K562 (cell line): ENCODE data around the gene MLXIPL. TPM values are rescaled to one million over a fixed set of nuclear protein-coding genes. Genes with fewer than 3 reads are reported as not detected.
A peak's percentile ranks its signal among the peaks of the same experiment; 100 is the strongest.

Experiments used
- ATAC-seq: fragments of 200-7000 bp; cut with Tn5 transposase; 3 replicates; pipeline ENCODE4 v1.9.1; 2020; ENCODE audit warnings: moderate library complexity
- BruUV-seq: library from RNA; stranded (reverse); fragments of 400-500 nt; replicated peaks from 2 replicates; lab custom pipeline; 2021; lab: Mats Ljungman, UMichigan
- CTCF ChIA-PET: fragments of 300-600 bp; formaldehyde crosslinking; extraction: SDS; loops from one replicate; lab custom pipeline; 2021; ENCODE audit warnings: low intra/inter-chr PET ratio; lab: Yijun Ruan, JAX
- POLR2A ChIA-PET: fragments of 300-600, 350-650 bp; sonication (Branson Sonifier 250); formaldehyde crosslinking; extraction: SDS; loops from one replicate; lab custom pipeline; 2021; ENCODE audit warnings: antibody characterized with exemption, inconsistent platforms; lab: Yijun Ruan, JAX
- DNase-seq, 4 experiments: peaks; one replicate each; pipeline versions ENCODE4 v3.0.0 to v3.0.0-alpha.2; 2011 to 2018; ENCODE audit warnings: low spot score in 3 of 4, mixed read lengths in 3 of 4; ENCODE audit errors: extremely low read depth in 1 of 4
- FAIRE-seq: peaks from 2 replicates; lab custom pipeline; 2011; peaks lifted over from hg19 to GRCh38; lab: Jason Lieb, UNC
- H2AFZ ChIP-seq: 2 replicates; pipeline ENCODE4 v1.6.0; 2011; ENCODE audit warnings: low read depth, low read length, control low read depth, inconsistent platforms
- H3K27ac ChIP-seq: fragments of 200-600 bp; 3 replicates; pipeline ENCODE4 v1.8.0; 2011; ENCODE audit warnings: low read depth, mild to moderate bottlenecking, control low read depth, inconsistent platforms, low read length, moderate library complexity, mixed read lengths; ENCODE audit errors: extremely low read depth
- H3K27me3 ChIP-seq, 2 experiments: fragments of 300-600 bp in 1 of 2; 2 replicates in 1 of 2; 3 replicates in 1 of 2; pipeline versions ENCODE4 v1.6.0 to v1.8.0; 2011; ENCODE audit warnings: inconsistent platforms in 2 of 2, low read length in 2 of 2, mild to moderate bottlenecking in 1 of 2, mixed read lengths in 1 of 2, moderate library complexity in 1 of 2; ENCODE audit not compliant: control insufficient read depth in 2 of 2, insufficient read depth in 2 of 2
- H3K36me3 ChIP-seq: fragments of 300-600 bp; 3 replicates; pipeline ENCODE4 v1.8.0; 2011; ENCODE audit warnings: mild to moderate bottlenecking, low read length, inconsistent platforms; ENCODE audit not compliant: control insufficient read depth, insufficient read depth
- H3K4me1 ChIP-seq, 2 experiments: fragments of 200-600 bp in 1 of 2; replicated peaks in 1 of 2; 2 replicates in 1 of 2; 3 replicates in 1 of 2; pipeline versions ENCODE4 v1.5.1 to v1.8.0; 2011; ENCODE audit warnings: inconsistent platforms in 2 of 2, low read length in 2 of 2, mild to moderate bottlenecking in 1 of 2, mixed read lengths in 1 of 2, moderate library complexity in 1 of 2; ENCODE audit not compliant: control insufficient read depth in 2 of 2, insufficient read depth in 2 of 2
- H3K4me2 ChIP-seq: 2 replicates; pipeline ENCODE4 v1.6.1; 2011; ENCODE audit warnings: low read length, control low read depth, inconsistent platforms, mixed read lengths; ENCODE audit not compliant: insufficient read depth
- H3K4me3 ChIP-seq: fragments of 200-600 bp; sonication (generic), shearing (Covaris generic); 2 replicates; pipeline ENCODE4 v1.5.1; 2016; ENCODE audit warnings: control low read depth, inconsistent platforms
- H3K79me2 ChIP-seq: fragments of 200-600 bp; 3 replicates; pipeline ENCODE4 v1.8.0; 2011; ENCODE audit warnings: low read length, inconsistent platforms; ENCODE audit not compliant: control insufficient read depth, insufficient read depth
- H3K9ac ChIP-seq, 2 experiments: 2 replicates each; pipeline versions ENCODE4 v1.6.0 to v1.6.1; 2011; ENCODE audit warnings: low read depth in 2 of 2, low read length in 2 of 2, control low read depth in 1 of 2, inconsistent platforms in 1 of 2, mild to moderate bottlenecking in 1 of 2, mixed read lengths in 1 of 2; ENCODE audit not compliant: insufficient read depth in 1 of 2
- H3K9me1 ChIP-seq: one replicate; pipeline ENCODE4 v1.6.0; 2011; ENCODE audit warnings: inconsistent platforms, mild to moderate bottlenecking, low read length, moderate library complexity; ENCODE audit not compliant: control insufficient read depth, insufficient read depth
- H3K9me3 ChIP-seq: replicated peaks from 2 replicates; pipeline ENCODE4 v1.5.1; 2011; ENCODE audit warnings: low read depth, low read length, inconsistent platforms; ENCODE audit not compliant: control insufficient read depth, insufficient read depth
- H4K20me1 ChIP-seq: replicated peaks from 2 replicates; pipeline ENCODE4 v1.6.1; 2011; ENCODE audit warnings: low read length, inconsistent platforms, mixed read lengths; ENCODE audit not compliant: control insufficient read depth, insufficient read depth
- ATF1 ChIP-seq, 2 experiments: fragments of 450-650 bp in 1 of 2; IDR thresholded peaks; 2 replicates each; pipeline ENCODE4 v1.6.1; 2016; ENCODE audit warnings: missing compliant biosample characterization in 1 of 2, missing genetic modification characterization in 1 of 2
- ATF3 ChIP-seq, 2 experiments: fragments of 450-650 bp in 1 of 2; sonication (generic) in 1 of 2; formaldehyde crosslinking in 1 of 2; IDR thresholded peaks in 1 of 2; conservative IDR thresholded peaks in 1 of 2; 2 replicates each; pipeline versions ENCODE4 v1.6.1 to v1.8.1; 2016 to 2023; ENCODE audit warnings: mild to moderate bottlenecking in 2 of 2, moderate library complexity in 2 of 2, inconsistent platforms in 1 of 2, missing genetic modification reagents in 1 of 2
- CHD1 ChIP-seq: fragments of 200-600 bp; sonication (generic); IDR thresholded peaks from one replicate; pipeline ENCODE4 v1.6.1; 2012; ENCODE audit warnings: mild to moderate bottlenecking, moderate library complexity, low read length, inconsistent platforms
- E2F1 ChIP-seq: sonication (generic); formaldehyde crosslinking; IDR thresholded peaks from 2 replicates; pipeline ENCODE4 v1.8.1; 2023; ENCODE audit warnings: mild to moderate bottlenecking, missing genetic modification reagents, moderate library complexity
- FIP1L1 ChIP-seq: fragments of 200-400 bp; formaldehyde crosslinking; IDR thresholded peaks from 2 replicates; pipeline ENCODE4 v1.6.1; 2018; ENCODE audit warnings: mild to moderate bottlenecking, low read depth, low read length; ENCODE audit not compliant: poor library complexity, severe bottlenecking
- MCM2 ChIP-seq: fragments of 450-650 bp; IDR thresholded peaks from 2 replicates; pipeline ENCODE4 v1.6.1; 2017; ENCODE audit warnings: low read depth, mild to moderate bottlenecking
- SRSF3 ChIP-seq: fragments of 200-400 bp; formaldehyde crosslinking; IDR thresholded peaks from 2 replicates; pipeline ENCODE4 v1.6.1; 2016; ENCODE audit warnings: mild to moderate bottlenecking, low read length, moderate library complexity; ENCODE audit not compliant: insufficient read depth
- STAT6 ChIP-seq: sonication (generic); formaldehyde crosslinking; IDR thresholded peaks from 2 replicates; pipeline ENCODE4 v1.8.1; 2023; ENCODE audit warnings: mild to moderate bottlenecking, missing genetic modification reagents
- TARDBP ChIP-seq: fragments of 450-650 bp; IDR thresholded peaks from 2 replicates; pipeline ENCODE4 v1.6.1; 2016
- U2AF1 ChIP-seq: fragments of 200-400 bp; formaldehyde crosslinking; optimal IDR thresholded peaks from 2 replicates; pipeline ENCODE3; 2017; ENCODE audit warnings: mild to moderate bottlenecking, low read depth, low read length, moderate library complexity
- WHSC1 ChIP-seq: IDR thresholded peaks from one replicate; pipeline ENCODE4 v1.6.1; 2012; ENCODE audit warnings: low read length, control low read depth, inconsistent platforms
- YY1 ChIP-seq, 3 experiments: IDR thresholded peaks; 2 replicates each; pipeline ENCODE4 v1.6.1; 2011; ENCODE audit warnings: low read length in 2 of 3, mild to moderate bottlenecking in 2 of 3, moderate library complexity in 2 of 3, borderline replicate concordance in 1 of 3, control low read depth in 1 of 3, low read depth in 1 of 3; ENCODE audit not compliant: insufficient read depth in 3 of 3, insufficient replicate concordance in 2 of 3, control insufficient read depth in 1 of 3, insufficient read length in 1 of 3; ENCODE audit errors: extremely low read depth in 1 of 3
- ZNF239 ChIP-seq: fragments of 250-450 bp; sonication (Bioruptor Pico); IDR thresholded peaks from 2 replicates; pipeline ENCODE4 v1.4.0; 2020; ENCODE audit warnings: mild to moderate bottlenecking
- ZNF76 ChIP-seq: fragments of 250-450 bp; sonication (Bioruptor Pico); IDR thresholded peaks from 2 replicates; pipeline ENCODE4 v1.4.0; 2020; ENCODE audit warnings: mild to moderate bottlenecking, moderate library complexity, borderline replicate concordance
- WGBS: fragments of 100-300 bp; shearing (Covaris generic); methylation state at CpG from one replicate; pipeline ENCODE4 v1.1.6; 2016; ENCODE audit warnings: low coverage, mixed read lengths; ENCODE audit not compliant: insufficient coverage; ENCODE audit errors: missing lambda C conversion rate; 5-methylcytosine and 5-hydroxymethylcytosine counted together
- in situ Hi-C: fragments of 300-500 bp; cut with MboI; formaldehyde crosslinking; loops from 4 replicates; pipeline ENCODE4 v1.15.0; 2018; ENCODE audit warnings: inconsistent platforms, mixed read lengths
- intact Hi-C: fragments of 100-400 bp; cut with micrococcal nuclease; formaldehyde crosslinking; loops from 2 replicates; pipeline ENCODE4 v1.14.2; 2022
- polyA plus RNA-seq, 8 experiments: library from polyadenylated mRNA; depleted of rRNA in 4 of 8; stranded (reverse) in 5 of 8; unstranded in 3 of 8; fragments of >200 nt; fragmentation: Nextera tagmentation in 2 of 8; fragmentation: Illumina TruSeq in 1 of 8; extraction: Ambion mirVana in 2 of 8; extraction: Trizol in 1 of 8; gene quantifications; 2 replicates each; pipeline versions ENCODE4 v1.2.1 to v1.2.3, GENCODE V29; 2011 to 2014; ENCODE audit warnings: inconsistent platforms in 1 of 8, missing spikeins in 1 of 8
- total RNA-seq, 7 experiments: library from RNA; depleted of rRNA in 6 of 7; stranded (reverse); fragments of >200 nt in 6 of 7; fragmentation: Illumina TruSeq in 2 of 7; extraction: Trizol in 2 of 7; gene quantifications; 2 replicates each; pipeline versions ENCODE4 v1.2.1 to v1.2.3, GENCODE V29; 2011 to 2021; ENCODE audit warnings: low replicate concordance in 1 of 7

Gene MLXIPL
- total and polyA plus RNA-seq, 9 of the 15 experiments (the other 6 are each of a cell fraction or from before 2014, with no cell fraction given): 0.11 to 18.4 (median 1.4) TPM

GRCh38 chr7:73667344-73668102 is 43.2 kb upstream of the MLXIPL start, which contains the start of gene VPS37D:
VPS37D (plus strand) TSS chr7:73667831; CDS start chr7:73667959, 128 bp downstream.
- 11% methylated on average over 30 of the region's 79 CpGs for WGBS
- Histone ChIP-seq H2AFZ (peak within 1 kb of the TSS; percentile 83), H3K36me3 (no peaks in the 10 kb centered on the region), H3K27ac (no peak within 1 kb of the TSS), H3K4me3 (peak within 1 kb of the TSS; percentile 53), H3K9me1 (no peaks in the 10 kb centered on the region), H3K4me1 (peaks cover 9 to 42% of the 10 kb centered on the region in 2 experiments), H3K4me2 (peak within 1 kb of the TSS; percentile 59), H3K79me2 (no peaks in the 10 kb centered on the region), H4K20me1 (no peaks in the 10 kb centered on the region; the same call in 1 of the 2 replicates), H3K9me3 (peaks cover 7% of the 10 kb centered on the region), H3K9ac (peak within 1 kb of the TSS; percentile 10 to 90; a peak in 3 of 4 replicates), H3K27me3 (no peaks in the 10 kb centered on the region)
- intact Hi-C loops: loop anchor here (2.0 to 5.0 kb wide), 2 partner anchors 55 to 65 kb away; no protein-coding TSS in a partner anchor
- ChIA-PET POLR2A (interaction anchor here (0.6 to 1.3 kb wide), 3 partner anchors 17 to 47 kb away, joined by 3 to 4 read pairs (median 3); no protein-coding TSS in a partner anchor), CTCF (interaction anchor here (0.6 to 2.9 kb wide), 5 partner anchors 28 to 62 kb away, joined by 3 to 24 read pairs (median 5); no protein-coding TSS in a partner anchor)
- BruUV-seq: no TSS peak
- ATAC-seq: peak; percentile 96
- peak; percentile 49 for FAIRE-seq
- DNase-seq: peak; percentile 97 to 99 (median 99)
- in situ Hi-C loops: no loop called here
- TF ChIP-seq MCM2: no peak
- peak in 2 of 3 experiments; percentile 58 to 84 for TF ChIP-seq YY1 (IDR thresholded peaks at IDR 0.05; ENCODE audit: borderline replicate concordance in 1 of 3, control insufficient read depth in 1 of 3, extremely low read depth in 1 of 3, insufficient read depth in 3 of 3, insufficient read length in 1 of 3, insufficient replicate concordance in 2 of 3, low read depth in 1 of 3, low read length in 2 of 3)
- TF ChIP-seq WHSC1: no peak
- TF ChIP-seq SRSF3: no peak
- TF ChIP-seq U2AF1: peak; percentile 95
- TF ChIP-seq FIP1L1: peak; percentile 86
- TF ChIP-seq ATF3 (IDR thresholded peaks at IDR 0.05): 0 out of 2 replicates have a peak, but pooled peaks have one; percentile 7
- TF ChIP-seq ATF3 (CRISPR knock-in tag; conservative IDR thresholded peaks at IDR 0.05): 0 out of 2 replicates have a peak, but pooled peaks have one; percentile 48
- TF ChIP-seq CHD1: no peak
- no peak for TF ChIP-seq ZNF239 (CRISPR knock-in tag)
- TF ChIP-seq E2F1 (CRISPR knock-in tag): 0 out of 2 replicates have a peak, but pooled peaks have one; percentile 47
- TF ChIP-seq ATF1 (CRISPR knock-in tag; IDR thresholded peaks at IDR 0.05): no peak
- peak; percentile 65 for TF ChIP-seq ATF1 (tag; IDR thresholded peaks at IDR 0.05)
- 0 out of 2 replicates have a peak, but pooled peaks have one; percentile 85 for TF ChIP-seq STAT6 (CRISPR knock-in tag)
- peak; percentile 49; the same call in 1 of the 2 replicates for TF ChIP-seq TARDBP
- TF ChIP-seq ZNF76 (CRISPR knock-in tag): no peak
